Nucleus accumbens (tissue), 56 donors: ENCODE results near the gene CLEC18B.
"Not testable (repeated sequence)": the region's sequence is repeated elsewhere in the genome, so short reads cannot be mapped to it uniquely, and the experiment has no call there.

Source experiments
- DNase-seq, 56 donors: peaks; one replicate each; lab custom pipeline; 2025; lab: John Stamatoyannopoulos, UW

CLEC18B gene

GRCh38 chr16:74446866-74447265 is 25.6 kb upstream of the CLEC18B start:
- DNase-seq: no peak

- DNase-seq: not testable (repeated sequence)
These were observed 22.5 kb upstream of the CLEC18B start for GRCh38 chr16:74443624-74444346.

GRCh38 chr16:74439685-74440084 is 18.4 kb upstream of the CLEC18B start:
- no peak for DNase-seq

- DNase-seq: no peak
These were observed 17.3 kb upstream of the CLEC18B start for GRCh38 chr16:74438492-74438979.

GRCh38 chr16:74431516-74431915 is 10.2 kb upstream of the CLEC18B start:
- no peak for DNase-seq

GRCh38 chr16:74430036-74430712 is 8.9 kb upstream of the CLEC18B start:
- peak in 33 of 56 donors; percentile 8 to 59 (median 20) for DNase-seq

GRCh38 chr16:74428493-74428892 is 7.2 kb upstream of the CLEC18B start:
- not testable (repeated sequence) for DNase-seq

- DNase-seq: not testable (repeated sequence)
These were observed 4.5 kb upstream of the CLEC18B start for GRCh38 chr16:74425751-74426150.

- not testable (repeated sequence) for DNase-seq
These were observed 2.4 kb upstream of the CLEC18B start for GRCh38 chr16:74423721-74424120.

GRCh38 chr16:74422086-74422485 is 808 bp upstream of the CLEC18B start:
- DNase-seq: not testable (repeated sequence)

- DNase-seq: not testable (repeated sequence)
These were observed 156 bp upstream of the CLEC18B start for GRCh38 chr16:74421482-74421785.

GRCh38 chr16:74419811-74420210 is 1.5 kb downstream of the CLEC18B start:
- not testable (repeated sequence) for DNase-seq

- not testable (repeated sequence) for DNase-seq
These were observed 3.4 kb downstream of the CLEC18B start for GRCh38 chr16:74417897-74418296.

GRCh38 chr16:74413920-74414319 is 7.4 kb downstream of the CLEC18B start:
- not testable (repeated sequence) for DNase-seq

- not testable (repeated sequence) for DNase-seq
These were observed 7.8 kb downstream of the CLEC18B start for GRCh38 chr16:74413485-74413884.

GRCh38 chr16:74412775-74413390 is 8.4 kb downstream of the CLEC18B start:
- not testable (repeated sequence) for DNase-seq

- DNase-seq: not testable (repeated sequence)
These were observed 9.0 kb downstream of the CLEC18B start for GRCh38 chr16:74412138-74412774.

- not testable (repeated sequence) for DNase-seq
These were observed 10.3 kb downstream of the CLEC18B start for GRCh38 chr16:74410981-74411380.

GRCh38 chr16:74410057-74410957 is 11.0 kb downstream of the CLEC18B start:
- DNase-seq: not testable (repeated sequence)
